GM12874 (cell line): Measurements from ENCODE around the gene PLEKHF1.

Experiments used
- CTCF ChIP-seq: IDR thresholded peaks from 2 replicates; pipeline ENCODE4 v1.5.1; 2011; ENCODE audit warnings: low read depth, mild to moderate bottlenecking, control low read depth, low read length, moderate library complexity; ENCODE audit not compliant: insufficient read depth

The PLEKHF1 gene

GRCh38 chr19:29714371-29714952 lies 49.2 kb downstream of the PLEKHF1 start:
- TF ChIP-seq CTCF = no peak

- TF ChIP-seq CTCF = no peak
These were observed 49.9 kb downstream of the PLEKHF1 start, which contains the start of gene C19orf12 for GRCh38 chr19:29714953-29715700. Gene C19orf12 (minus strand): TSS chr19:29715261. CDS start chr19:29708413, 6,848 bp downstream.

- no peak for TF ChIP-seq CTCF
These were observed 50.7 kb downstream of the PLEKHF1 start for GRCh38 chr19:29715701-29716581.

GRCh38 chr19:29717051-29717450 lies 51.8 kb downstream of the PLEKHF1 start:
- TF ChIP-seq CTCF = no peak

GRCh38 chr19:29724102-29724641 lies 58.9 kb downstream of the PLEKHF1 start:
- no peak for TF ChIP-seq CTCF

- TF ChIP-seq CTCF = no peak
These were observed 59.5 kb downstream of the PLEKHF1 start for GRCh38 chr19:29724746-29725145.
